C4-2B (cell line): ENCODE results near the gene EHBP1.

ENCODE experiments used
- ZFX ChIP-seq: fragments of 450-650 bp; IDR thresholded peaks from 2 replicates; pipeline ENCODE4 v1.6.1; 2017
- TF ChIP-seq, protein P1 (sequence below): fragments of 450-650 bp; conservative IDR thresholded peaks from 2 replicates; pipeline ENCODE4 v1.5.1; 2017; ENCODE audit warnings: mild to moderate bottlenecking

DNA sequence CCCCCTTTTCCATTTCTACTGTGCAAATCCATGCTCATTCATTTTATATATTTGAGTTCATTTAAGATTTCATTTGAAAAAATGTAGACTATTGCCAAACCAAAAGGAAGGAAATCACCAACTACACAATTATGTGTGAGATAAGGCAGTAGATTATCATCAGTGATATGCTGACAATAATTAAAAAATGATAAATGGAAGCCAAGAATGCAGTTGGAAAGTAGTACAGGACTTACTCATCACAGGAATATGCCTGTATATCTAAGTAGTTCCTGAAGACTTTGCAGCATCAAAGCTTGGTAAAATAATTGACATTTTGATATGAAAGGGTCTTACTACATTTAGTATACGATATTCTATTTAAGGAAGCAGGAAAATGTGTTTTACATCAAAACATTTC is 179.0 kb downstream of the EHBP1 start:
- TF ChIP-seq, protein P1, sequence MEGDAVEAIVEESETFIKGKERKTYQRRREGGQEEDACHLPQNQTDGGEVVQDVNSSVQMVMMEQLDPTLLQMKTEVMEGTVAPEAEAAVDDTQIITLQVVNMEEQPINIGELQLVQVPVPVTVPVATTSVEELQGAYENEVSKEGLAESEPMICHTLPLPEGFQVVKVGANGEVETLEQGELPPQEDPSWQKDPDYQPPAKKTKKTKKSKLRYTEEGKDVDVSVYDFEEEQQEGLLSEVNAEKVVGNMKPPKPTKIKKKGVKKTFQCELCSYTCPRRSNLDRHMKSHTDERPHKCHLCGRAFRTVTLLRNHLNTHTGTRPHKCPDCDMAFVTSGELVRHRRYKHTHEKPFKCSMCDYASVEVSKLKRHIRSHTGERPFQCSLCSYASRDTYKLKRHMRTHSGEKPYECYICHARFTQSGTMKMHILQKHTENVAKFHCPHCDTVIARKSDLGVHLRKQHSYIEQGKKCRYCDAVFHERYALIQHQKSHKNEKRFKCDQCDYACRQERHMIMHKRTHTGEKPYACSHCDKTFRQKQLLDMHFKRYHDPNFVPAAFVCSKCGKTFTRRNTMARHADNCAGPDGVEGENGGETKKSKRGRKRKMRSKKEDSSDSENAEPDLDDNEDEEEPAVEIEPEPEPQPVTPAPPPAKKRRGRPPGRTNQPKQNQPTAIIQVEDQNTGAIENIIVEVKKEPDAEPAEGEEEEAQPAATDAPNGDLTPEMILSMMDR: no peak
- TF ChIP-seq ZFX: no peak
